Measurements from ENCODE around the gene FUT6.

The FUT6 gene

GRCh38 chr19:5827891-5828660, 11.4 kb downstream of the FUT6 start:
- peak; percentile 87 for DNase-seq (ENCODE audit: low read depth)

- no peak for DNase-seq (ENCODE audit: low read depth)
Observed at GRCh38 chr19:5827342-5827890, 12.1 kb downstream of the FUT6 start.

DNA sequence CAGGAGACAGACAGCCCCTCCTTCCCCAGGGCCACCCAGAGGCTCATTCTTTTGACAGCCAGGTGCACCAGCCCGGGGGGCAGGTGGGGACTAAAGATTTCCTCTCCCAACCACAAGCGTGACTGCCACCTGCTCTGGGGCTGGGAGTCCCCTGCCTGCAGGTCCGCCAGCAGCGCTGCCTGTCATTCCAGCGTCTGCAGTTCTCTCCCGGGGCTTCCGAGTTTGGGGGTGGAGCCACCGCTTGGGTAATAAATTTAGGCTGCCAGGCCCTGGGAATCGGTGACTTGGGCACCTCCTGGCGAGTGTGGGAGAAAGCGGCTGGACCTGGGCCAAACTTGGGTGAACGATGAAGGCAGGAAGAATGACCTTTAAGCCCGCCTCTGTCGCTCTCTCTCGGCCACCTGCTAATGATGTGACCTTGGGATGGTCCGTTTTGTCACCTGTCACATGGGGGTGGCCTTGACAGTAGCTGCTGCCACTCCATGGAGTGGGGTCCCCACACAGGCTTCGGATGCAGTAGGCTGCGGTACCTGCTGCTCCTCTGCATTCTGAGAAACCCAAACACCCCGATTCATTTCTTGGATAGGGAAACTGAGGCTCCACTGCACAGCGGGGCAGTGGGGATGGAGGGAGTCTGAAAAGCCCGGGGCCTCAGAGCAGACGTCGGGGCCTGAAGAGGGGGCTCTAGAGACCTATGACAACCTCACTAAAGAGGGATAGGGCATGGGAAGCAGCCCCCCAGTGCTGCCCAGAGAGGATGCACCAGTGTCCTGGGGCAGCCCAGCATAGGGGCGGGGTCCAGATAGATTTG, 12.8 kb downstream of the FUT6 start:
- no peak for DNase-seq (ENCODE audit: low read depth)

DNA sequence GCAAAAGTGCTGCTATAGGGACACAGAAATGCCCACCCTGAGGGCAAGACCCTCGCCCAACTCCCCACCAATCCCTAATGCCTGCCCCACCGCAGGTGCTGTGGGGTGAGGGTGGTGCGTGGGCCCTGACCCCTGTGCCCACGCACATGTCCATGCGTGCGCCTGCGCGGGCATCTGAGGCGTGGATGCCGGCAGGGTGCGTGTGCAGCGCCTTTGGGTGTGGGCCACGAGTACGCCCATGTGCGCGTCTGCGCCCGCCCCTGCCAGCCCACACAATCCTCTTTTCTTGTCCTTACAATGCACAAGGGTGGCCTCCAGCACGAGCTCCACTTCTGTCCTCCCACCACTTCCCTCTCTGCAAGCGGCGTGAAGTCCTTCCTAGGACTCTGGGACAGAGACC, 14.3 kb downstream of the FUT6 start:
- DNase-seq (ENCODE audit: low read depth) = no peak

DNA sequence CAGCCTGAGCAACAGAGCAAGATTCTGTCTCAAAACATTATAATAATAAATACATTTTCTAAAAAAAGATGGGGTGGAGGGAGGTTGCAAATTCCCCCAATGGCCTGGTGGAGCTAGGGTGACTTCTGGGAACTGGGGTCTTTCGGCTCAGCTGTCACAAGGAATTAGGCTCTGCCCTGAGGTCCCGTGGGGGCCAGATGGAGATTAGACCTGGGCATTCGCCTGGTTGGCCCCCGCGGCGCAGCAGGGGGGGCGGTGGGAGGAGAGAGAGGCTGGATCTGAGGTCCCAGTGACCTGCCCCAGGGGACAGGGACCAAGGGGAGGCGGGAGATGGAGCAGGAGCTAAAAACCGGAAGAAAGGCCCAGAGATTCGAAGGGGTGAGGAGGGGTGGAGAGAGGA, 14.8 kb downstream of the FUT6 start:
- no peak for DNase-seq (ENCODE audit: low read depth)

DNA sequence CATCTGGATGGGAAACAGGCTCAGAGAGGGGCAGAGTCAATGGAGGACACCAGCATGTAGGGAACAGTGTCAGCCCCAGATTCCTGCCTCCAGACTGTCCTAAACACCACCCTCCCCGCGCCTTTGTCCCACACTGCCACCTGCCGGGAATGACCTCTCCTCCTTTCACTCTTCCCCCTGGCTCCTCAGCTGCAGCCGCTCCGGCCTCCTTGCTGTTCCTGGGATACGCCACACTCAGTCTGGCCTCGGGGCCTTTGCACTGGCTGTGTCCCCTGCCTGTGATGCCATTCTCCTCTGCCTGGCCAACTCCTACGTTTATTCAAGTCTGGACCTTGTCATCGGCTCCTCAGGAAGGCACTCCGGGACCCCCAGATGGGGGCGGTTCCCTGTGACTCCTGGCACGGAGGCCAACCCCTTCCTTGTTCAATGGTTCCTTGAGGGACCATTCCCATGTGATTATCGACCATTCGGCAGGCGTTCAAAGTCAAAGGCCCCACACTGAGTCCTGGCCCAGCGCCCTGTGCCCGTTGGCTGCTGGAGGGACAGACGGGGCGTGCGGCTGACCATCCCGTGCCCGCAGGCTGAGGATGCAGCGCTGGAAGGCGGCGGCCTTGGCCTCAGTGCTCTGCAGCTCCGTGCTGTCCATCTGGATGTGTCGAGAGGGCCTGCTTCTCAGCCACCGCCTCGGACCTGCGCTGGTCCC, 15.8 kb downstream of the FUT6 start:
- no peak for DNase-seq (ENCODE audit: low read depth)

DNA sequence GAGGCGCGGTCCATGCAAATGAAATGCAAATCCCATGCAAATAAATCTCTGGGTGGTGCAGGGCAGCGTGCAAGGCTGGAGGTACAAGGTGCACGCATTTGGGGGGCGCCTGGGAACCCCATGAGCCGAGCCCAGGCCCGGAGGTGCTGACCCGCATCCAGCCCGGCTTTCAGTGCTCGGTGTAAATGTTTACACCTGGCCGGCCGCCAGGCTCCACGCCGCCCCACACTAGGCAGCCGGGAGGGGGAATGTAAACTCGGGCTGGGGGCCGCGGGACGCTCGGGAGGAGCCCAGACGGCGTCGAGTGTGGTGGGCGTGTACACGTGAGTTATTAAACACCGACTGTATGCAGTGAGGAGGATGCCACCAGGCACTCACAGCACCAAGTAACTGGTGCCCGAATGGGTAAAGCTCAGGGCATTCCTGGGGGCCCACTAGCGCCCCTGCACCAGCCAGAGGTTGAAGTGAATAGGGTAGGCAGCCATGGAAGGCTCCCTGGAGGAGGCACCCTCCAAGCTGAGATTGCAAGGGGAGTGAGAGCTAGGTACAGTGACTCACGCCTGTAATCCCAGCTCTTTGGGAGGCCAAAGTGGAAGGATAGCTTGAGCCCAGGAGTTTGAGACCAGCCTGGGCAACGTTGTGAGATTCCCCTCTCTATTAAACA, 17.2 kb downstream of the FUT6 start:
- no peak for DNase-seq (ENCODE audit: low read depth)

DNA sequence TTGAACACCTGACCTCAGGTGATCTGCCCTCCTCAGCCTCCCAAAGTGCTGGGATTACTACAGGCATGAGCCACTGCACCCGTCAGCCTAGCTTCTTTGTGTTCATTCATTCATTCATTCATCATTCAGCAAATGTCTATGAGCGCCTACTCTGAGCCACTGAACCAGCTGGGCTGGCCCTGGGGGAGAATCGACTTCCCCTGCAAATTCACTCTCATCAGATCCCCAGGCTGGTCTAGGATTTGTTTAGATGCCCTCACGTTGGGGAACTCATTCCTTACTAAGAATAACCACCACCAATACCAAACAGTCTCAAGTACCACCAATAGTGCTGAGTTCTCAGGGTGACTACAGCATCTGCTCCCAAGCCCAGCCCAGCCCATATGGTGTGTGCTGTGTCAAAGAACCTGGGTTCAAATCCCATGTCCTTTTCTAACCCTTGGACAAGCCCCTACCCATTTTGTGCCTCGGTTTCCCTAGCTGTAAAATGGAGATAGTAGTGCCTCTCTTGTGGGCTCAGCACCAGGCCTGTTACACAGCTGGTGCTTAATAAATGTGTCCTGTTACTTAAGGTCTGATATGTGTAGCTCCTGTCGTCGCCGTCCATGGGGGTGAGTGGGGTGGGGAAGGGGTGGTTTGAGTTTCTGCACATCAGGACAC, 17.9 kb downstream of the FUT6 start:
- DNase-seq (ENCODE audit: low read depth) = no peak

GRCh38 chr19:5820785-5821184, 18.7 kb downstream of the FUT6 start:
- no peak for DNase-seq (ENCODE audit: low read depth)

DNA sequence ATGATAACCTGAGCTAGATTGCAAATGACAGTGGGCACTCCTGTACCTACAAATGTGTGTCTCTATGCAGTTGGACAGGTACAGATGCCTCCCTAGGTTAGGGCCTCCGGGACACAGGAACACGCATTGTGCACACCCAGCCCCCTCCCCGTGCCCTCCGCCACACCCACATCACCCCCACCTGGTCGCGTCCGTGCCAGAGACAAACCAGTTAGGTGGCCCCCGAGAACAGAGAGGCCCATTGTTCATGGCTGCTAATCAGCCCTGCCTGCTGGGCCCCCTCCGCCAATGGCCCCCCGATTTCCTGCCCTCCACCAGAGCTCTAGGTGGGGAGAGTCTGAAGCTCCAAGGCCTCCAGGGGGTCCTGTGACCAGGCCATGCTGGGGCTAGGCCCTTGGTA, 20.9 kb downstream of the FUT6 start:
- no peak for DNase-seq (ENCODE audit: low read depth)

GRCh38 chr19:5817218-5817617, 22.3 kb downstream of the FUT6 start:
- DNase-seq (ENCODE audit: low read depth) = no peak

DNA sequence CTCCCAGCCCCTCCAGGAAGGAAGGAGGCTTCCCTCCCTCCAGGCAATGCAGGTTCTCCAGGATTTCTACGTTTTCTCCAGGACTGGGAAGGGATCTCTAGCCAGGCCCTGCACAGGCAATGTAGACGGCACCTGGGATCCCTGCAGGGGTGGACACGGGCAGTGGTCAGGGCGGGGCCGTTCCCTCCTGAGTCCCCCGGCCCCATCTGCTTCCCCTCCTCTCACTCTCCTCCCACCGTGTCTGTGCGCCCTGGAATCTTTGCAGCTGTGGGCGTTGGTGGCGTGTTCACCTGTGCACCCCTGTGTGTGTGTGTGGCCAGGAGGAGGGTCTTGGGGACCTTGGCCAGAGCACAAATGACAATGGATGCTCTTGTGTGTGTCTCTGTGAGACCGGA, 24.7 kb downstream of the FUT6 start:
- DNase-seq (ENCODE audit: low read depth) = no peak

DNA sequence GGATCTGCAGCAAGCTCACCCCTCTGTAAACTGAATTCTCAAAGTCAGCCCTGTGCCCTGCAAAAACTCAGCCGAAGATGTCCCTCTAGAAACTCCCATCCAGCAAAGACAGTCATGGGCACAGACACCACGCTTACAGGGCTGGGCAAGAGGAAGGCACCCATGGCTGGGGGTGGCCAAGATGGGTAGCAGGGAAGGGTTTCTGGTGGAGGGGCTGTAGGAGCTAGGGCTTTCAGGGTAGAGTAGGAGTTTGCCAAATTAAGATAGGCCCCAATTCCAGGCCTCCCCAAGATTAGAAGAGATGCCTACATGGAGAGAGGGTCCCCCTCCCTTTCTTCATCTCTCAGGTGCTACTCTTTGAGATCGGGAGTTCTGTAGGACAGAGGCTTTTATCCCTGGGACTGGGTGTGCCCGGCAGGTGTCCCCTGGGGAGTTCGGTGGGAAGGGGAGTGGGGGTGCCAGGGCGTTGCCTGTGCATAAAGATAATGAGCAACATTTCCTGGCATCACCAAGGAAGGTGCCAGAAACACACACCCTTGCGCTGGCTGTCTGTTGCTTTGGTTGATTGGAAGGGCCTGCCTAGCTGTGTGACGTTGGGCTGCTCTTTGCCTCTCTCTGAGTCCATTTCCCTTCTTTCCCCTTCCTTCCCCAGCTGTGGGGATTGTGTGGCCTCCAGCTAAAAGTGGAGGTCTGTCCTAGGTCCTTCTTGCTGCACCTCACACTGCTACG, 25.2 kb downstream of the FUT6 start:
- DNase-seq (ENCODE audit: low read depth) = no peak

DNA sequence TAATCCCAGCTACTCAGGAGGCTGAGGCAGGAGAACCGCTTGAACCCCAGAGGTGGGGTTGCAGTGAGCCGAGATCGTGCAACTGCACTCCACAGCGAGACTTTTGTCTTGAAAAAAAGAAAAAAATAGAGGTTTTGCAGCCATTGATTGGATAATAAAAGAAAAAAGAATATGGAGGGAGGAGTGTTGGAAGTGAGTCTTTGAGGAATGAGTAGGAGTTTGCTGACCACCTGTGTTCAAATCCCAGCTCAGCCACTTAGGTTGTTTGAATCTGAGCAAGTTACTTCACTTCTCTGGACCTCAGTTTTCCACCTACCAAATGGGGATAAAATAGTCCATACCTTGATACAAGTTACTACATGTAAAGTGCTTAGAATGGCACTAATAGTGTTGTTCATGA, 28.4 kb downstream of the FUT6 start:
- no peak for DNase-seq (ENCODE audit: low read depth)

DNA sequence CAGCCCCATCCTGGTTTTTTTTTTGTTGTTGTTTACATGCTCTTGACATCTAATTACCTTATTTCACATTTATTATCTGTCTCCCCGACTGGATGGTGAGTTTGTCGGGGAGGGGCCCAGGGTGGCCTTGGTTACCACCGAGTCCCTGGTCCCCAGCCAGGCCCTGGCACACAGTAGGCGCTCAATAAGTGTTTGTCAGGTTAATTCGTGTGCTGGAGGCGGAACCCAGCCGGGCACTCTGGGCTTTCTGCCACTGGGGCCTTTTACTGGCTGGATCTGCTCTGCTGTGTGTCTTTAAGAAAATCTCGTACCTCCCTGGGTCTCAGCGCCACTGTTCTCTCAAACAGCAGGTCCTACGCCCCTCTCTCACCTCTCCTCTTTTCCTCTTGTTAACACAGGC, 30.0 kb downstream of the FUT6 start:
- no peak for DNase-seq (ENCODE audit: low read depth)

- DNase-seq (ENCODE audit: low read depth) = no peak
Observed at GRCh38 chr19:5809053-5809452, 30.4 kb downstream of the FUT6 start.

- no peak for DNase-seq (ENCODE audit: low read depth)
Observed at GRCh38 chr19:5808120-5808816, 31.2 kb downstream of the FUT6 start.

- no peak for DNase-seq (ENCODE audit: low read depth)
Observed at GRCh38 chr19:5806905-5807304, 32.6 kb downstream of the FUT6 start.

DNA sequence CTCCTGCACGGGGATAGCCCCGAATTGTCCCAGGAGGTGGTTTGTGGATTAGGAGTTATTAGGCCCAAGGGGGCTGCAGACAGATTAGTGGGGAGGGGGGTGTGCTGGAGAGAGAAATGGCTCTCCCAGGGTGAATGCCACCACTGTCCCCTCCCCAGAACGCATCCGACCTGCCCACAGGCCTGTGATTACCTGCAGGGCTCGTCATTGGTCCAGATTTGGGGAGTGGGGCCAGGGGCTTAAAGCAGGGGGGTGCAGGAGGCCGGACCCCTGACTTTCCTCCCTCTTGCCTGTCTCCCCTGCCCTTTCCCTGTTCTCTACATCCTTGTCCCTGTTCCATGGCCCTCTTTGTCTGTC, 33.4 kb downstream of the FUT6 start:
- no peak for DNase-seq (ENCODE audit: low read depth)

DNA sequence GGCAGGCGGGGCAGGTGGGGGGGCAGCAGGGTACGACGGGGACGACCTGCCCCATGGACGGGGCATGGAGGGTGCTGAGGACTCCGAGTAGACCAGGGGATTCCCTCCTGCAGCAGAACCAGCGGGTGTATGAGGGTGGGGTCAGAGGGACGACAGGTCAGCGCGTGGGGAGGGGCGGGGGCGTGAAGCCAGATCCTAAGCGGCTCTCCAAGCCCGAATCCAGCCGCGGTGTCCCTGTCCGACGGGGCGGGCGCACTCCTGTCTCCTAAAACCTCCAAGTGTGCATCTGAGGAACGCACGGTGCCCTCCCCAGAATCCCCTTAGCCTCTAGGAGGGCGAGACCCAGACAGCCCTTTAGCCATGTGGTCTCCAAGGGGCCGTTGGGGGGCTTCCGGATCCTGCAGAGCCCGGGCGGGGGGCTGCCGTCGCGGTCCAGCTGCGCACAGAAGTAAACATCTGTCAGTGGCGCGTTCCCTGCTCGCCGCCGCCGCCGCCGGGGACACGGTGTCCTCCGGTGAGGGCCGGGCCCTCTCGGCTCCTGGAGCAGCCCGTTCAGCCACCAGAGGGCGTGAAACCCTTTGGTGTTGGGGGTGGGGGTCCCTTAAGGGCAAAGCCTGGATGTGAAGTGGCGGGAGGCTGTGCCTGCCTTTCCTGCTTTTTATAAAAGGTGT, 33.9 kb downstream of the FUT6 start:
- DNase-seq (ENCODE audit: low read depth) = peak; percentile 45
